Lower lobe of right lung (tissue), 2 donors: ENCODE results near the gene C1orf198. TPM values are rescaled to one million over a fixed set of nuclear protein-coding genes. Genes with fewer than 3 reads are reported as not detected.

Experiments
- ATAC-seq, 2 donors: fragments of 200-7000 bp; cut with Tn5 transposase; one replicate each; pipeline ENCODE4 v1.9.1; 2020 to 2022; ENCODE audit warnings: mild to moderate bottlenecking in 2 of 2, moderate library complexity in 2 of 2
- DNase-seq: peaks from one replicate; pipeline ENCODE4 v3.0.0-alpha.2; 2020
- H3K27ac ChIP-seq: fragments of 200-600 bp; one replicate; pipeline ENCODE4 v1.8.0; 2022
- H3K27me3 ChIP-seq: fragments of 200-600 bp; one replicate; pipeline ENCODE4 v1.8.0; 2022; ENCODE audit warnings: low read depth
- H3K36me3 ChIP-seq: fragments of 200-600 bp; one replicate; pipeline ENCODE4 v1.8.0; 2022; ENCODE audit warnings: mild to moderate bottlenecking
- H3K4me1 ChIP-seq: fragments of 200-600 bp; one replicate; pipeline ENCODE4 v1.8.0; 2022
- H3K4me3 ChIP-seq: fragments of 200-600 bp; one replicate; pipeline ENCODE4 v1.8.0; 2022; ENCODE audit warnings: mild to moderate bottlenecking
- H3K9me3 ChIP-seq: fragments of 200-600 bp; one replicate; pipeline ENCODE4 v1.8.0; 2022
- CTCF ChIP-seq: fragments of 200-600 bp; IDR thresholded peaks from one replicate; pipeline ENCODE4 v1.8.0; 2022; ENCODE audit warnings: antibody characterized with exemption, mild to moderate bottlenecking
- intact Hi-C: fragments of 100-400 bp; cut with DNase I; formaldehyde crosslinking; loops from one replicate; pipeline ENCODE4 v1.11.0; 2022
- total RNA-seq: library from RNA; stranded (reverse); fragmentation: NEBNext Ultra II Directional; extraction: Animal tissue kit (Norgen Biotek cat#: 25700); gene quantifications from one replicate; pipeline ENCODE4 v1.2.1, GENCODE V29; 2021
- donor health status: DM: no; HTN: yes; CAD: no; lungs with severe emphysema.

C1orf198 gene
- total RNA-seq, 1 donor from 2014 or later = 101 TPM

GRCh38 chr1:230892018-230892491, 23.7 kb upstream of the C1orf198 start:
- no peak for ATAC-seq
- DNase-seq = no peak
- intact Hi-C loops = no loop called here

DNA sequence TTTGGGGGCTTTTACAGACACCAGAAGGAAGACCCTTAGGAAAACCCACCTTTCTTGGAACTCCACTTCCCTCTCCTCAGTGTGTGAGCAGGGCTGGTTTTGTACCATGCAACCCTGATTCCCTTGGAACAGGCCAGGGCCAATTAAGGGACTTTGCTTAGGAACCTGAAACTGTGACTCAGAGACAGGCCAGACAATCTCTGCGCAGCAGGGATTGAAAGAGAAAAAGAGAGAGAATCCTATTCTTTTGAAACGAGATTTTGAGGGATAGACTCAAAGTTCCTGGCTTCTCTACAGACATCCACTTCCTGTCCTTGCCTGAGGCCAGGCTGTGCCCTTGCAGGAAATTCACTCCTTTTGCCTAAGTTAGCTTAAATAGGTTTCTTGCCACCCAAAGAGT, 23.1 kb upstream of the C1orf198 start:
- Histone ChIP-seq H3K9me3 (no peaks in the 10 kb centered on the region), H3K4me3 (no peak overlapping the region), H3K36me3 (no peaks in the 10 kb centered on the region), H3K4me1 (peaks cover 5% of the 10 kb centered on the region), H3K27ac (no peak overlapping the region), H3K27me3 (no peaks in the 10 kb centered on the region)
- ATAC-seq (no peak), DNase-seq (no peak)
- intact Hi-C loops = no loop called here
- no peak for TF ChIP-seq CTCF

More at GRCh38 chr1:230892018-230892491, 23.7 kb upstream of the C1orf198 start:
- H3K36me3 ChIP-seq = no peaks in the 10 kb centered on the region
- TF ChIP-seq CTCF = no peak
- H3K27me3 ChIP-seq = no peaks in the 10 kb centered on the region
- H3K9me3 ChIP-seq = no peaks in the 10 kb centered on the region
- H3K4me3 ChIP-seq = no peak overlapping the region
- peaks cover 8% of the 10 kb centered on the region for H3K4me1 ChIP-seq
- no peak overlapping the region for H3K27ac ChIP-seq

GRCh38 chr1:230884646-230885045, 16.3 kb upstream of the C1orf198 start:
- DNase-seq (no peak), ATAC-seq (no peak)
- Histone ChIP-seq H3K27ac (no peak overlapping the region), H3K36me3 (no peaks in the 10 kb centered on the region), H3K4me3 (no peak overlapping the region), H3K9me3 (peaks cover 8% of the 10 kb centered on the region), H3K27me3 (no peaks in the 10 kb centered on the region), H3K4me1 (no peaks in the 10 kb centered on the region)
- TF ChIP-seq CTCF = no peak
- intact Hi-C loops = no loop called here

- H3K4me3 ChIP-seq = no peak overlapping the region
- H3K36me3 ChIP-seq = no peaks in the 10 kb centered on the region
- H3K9me3 ChIP-seq = peaks cover 8% of the 10 kb centered on the region
- no peaks in the 10 kb centered on the region for H3K4me1 ChIP-seq
- H3K27ac ChIP-seq = no peak overlapping the region
- ATAC-seq (no peak), DNase-seq (no peak)
- H3K27me3 ChIP-seq = no peaks in the 10 kb centered on the region
- intact Hi-C loops = no loop called here
- no peak for TF ChIP-seq CTCF
These were observed 15.6 kb upstream of the C1orf198 start for GRCh38 chr1:230883967-230884366.

- intact Hi-C loops = no loop called here
- no peaks in the 10 kb centered on the region for H3K27me3 ChIP-seq
- DNase-seq = no peak
- no peak for TF ChIP-seq CTCF
- H3K4me1 ChIP-seq = no peaks in the 10 kb centered on the region
- no peaks in the 10 kb centered on the region for H3K36me3 ChIP-seq
- no peak for ATAC-seq
- H3K4me3 ChIP-seq = no peak overlapping the region
- H3K9me3 ChIP-seq = peaks cover 7% of the 10 kb centered on the region
- H3K27ac ChIP-seq = no peak overlapping the region
These were observed 11.5 kb upstream of the C1orf198 start for GRCh38 chr1:230879778-230880177.

DNA sequence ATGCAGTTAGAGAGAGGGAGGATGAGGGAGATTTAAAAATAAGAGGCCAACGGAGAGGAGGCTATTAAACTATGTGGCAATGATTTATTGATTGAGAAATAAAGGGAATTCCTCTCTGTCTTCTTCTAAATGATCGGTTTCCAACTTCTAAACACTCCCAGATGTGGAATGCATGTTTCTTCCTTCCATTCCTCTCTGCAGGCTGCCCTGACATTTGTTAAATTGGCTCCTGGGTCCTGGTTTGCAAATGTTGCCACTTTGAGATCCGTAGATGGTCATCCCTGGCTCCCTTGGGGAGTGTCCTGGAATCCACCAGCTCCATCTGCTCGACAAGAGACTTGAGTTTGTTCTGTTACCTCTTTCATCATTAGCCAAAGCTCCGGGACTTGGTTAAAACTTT, 10.3 kb upstream of the C1orf198 start:
- H3K36me3 ChIP-seq = no peaks in the 10 kb centered on the region
- H3K27ac ChIP-seq = no peak overlapping the region
- DNase-seq (no peak), ATAC-seq (peak; percentile 31 to 47)
- intact Hi-C loops = no loop called here
- no peaks in the 10 kb centered on the region for H3K27me3 ChIP-seq
- no peak overlapping the region for H3K4me3 ChIP-seq
- no peaks in the 10 kb centered on the region for H3K9me3 ChIP-seq
- no peak for TF ChIP-seq CTCF
- no peaks in the 10 kb centered on the region for H3K4me1 ChIP-seq
